Measurements from ENCODE around the gene RTBDN. TPM values are rescaled to one million over a fixed set of nuclear protein-coding genes. Genes with fewer than 3 reads are reported as not detected.
"Not testable (repeated sequence)": the region's sequence is repeated elsewhere in the genome, so short reads cannot be mapped to it uniquely, and the experiment has no call there.

The RTBDN gene
- total and polyA plus RNA-seq, 2 experiments from 2014 or later, result 4.1 to 4.6 TPM

- peak; percentile 99 for ATAC-seq
- H3K27ac ChIP-seq (ENCODE audit: low read depth), result no peak overlapping the region
- H2AFZ ChIP-seq, result peak overlapping the region; percentile 96; the same call in 1 of the 2 replicates
Observed at GRCh38 chr19:12847159-12848139, 13.1 kb upstream of the RTBDN start.

GRCh38 chr19:12846613-12847012 lies 12.2 kb upstream of the RTBDN start:
- H3K9me2 ChIP-seq (ENCODE audit: insufficient read depth); H3K4me2 ChIP-seq; H3K36me3 ChIP-seq (ENCODE audit: insufficient read depth); H2AFZ ChIP-seq; H3K27me3 ChIP-seq (ENCODE audit: insufficient read depth); H3K27ac ChIP-seq (ENCODE audit: low read depth); H3K79me2 ChIP-seq (replicated peaks; ENCODE audit: insufficient read depth); H3K4me1 Mint-ChIP-seq; H3K4me1 ChIP-seq (ENCODE audit: insufficient read depth); DNase-seq (ENCODE audit: low spot score); H3K4me3 ChIP-seq; ATAC-seq; H3K27ac Mint-ChIP-seq; H3K4me3 Mint-ChIP-seq; H4K20me1 ChIP-seq (replicated peaks; ENCODE audit: insufficient read depth); H3K9me3 Mint-ChIP-seq: not testable (repeated sequence)
- H3K27me3 Mint-ChIP-seq (ENCODE audit: insufficient read depth, low read depth, poor library complexity), result peaks cover 10% of the 10 kb centered on the region
- H3F3A ChIP-seq (replicated peaks; ENCODE audit: low read depth), result peaks cover 22% of the 10 kb centered on the region
- peaks cover 18% of the 10 kb centered on the region for H3K36me3 Mint-ChIP-seq (ENCODE audit: low read depth)

More at GRCh38 chr19:12847159-12848139, 13.1 kb upstream of the RTBDN start:
- no peaks in the 10 kb centered on the region for H3K9me3 Mint-ChIP-seq
- peak; percentile 93 for DNase-seq (ENCODE audit: low spot score)
- Histone ChIP-seq H3K79me2 (replicated peaks; ENCODE audit: insufficient read depth) (no peaks in the 10 kb centered on the region; the same call in 1 of the 2 replicates), H3K4me2 (peak overlapping the region; percentile 84), H3K9me2 (ENCODE audit: insufficient read depth) (no peaks in the 10 kb centered on the region), H3K27me3 (ENCODE audit: insufficient read depth) (no peaks in the 10 kb centered on the region), H3K4me3 (peak overlapping the region; percentile 57), H3K4me1 (ENCODE audit: insufficient read depth) (0 out of 2 replicates have a peak, but pooled peaks cover 4% of the 10 kb centered on the region), H3F3A (replicated peaks; ENCODE audit: low read depth) (peaks cover 17% of the 10 kb centered on the region), H4K20me1 (replicated peaks; ENCODE audit: insufficient read depth) (peaks cover 4% of the 10 kb centered on the region; the same call in 1 of the 2 replicates), H3K36me3 (ENCODE audit: insufficient read depth) (no peaks in the 10 kb centered on the region)
- H3K27ac Mint-ChIP-seq, result no peak overlapping the region
- TF ChIP-seq POLR2AphosphoS5 (IDR thresholded peaks at IDR 0.05; ENCODE audit: low read depth) (peak; percentile 29; the same call in 1 of the 2 replicates), JUNB (IDR thresholded peaks at IDR 0.05; ENCODE audit: unreplicated experiment) (no peak), CREB1 (CRISPR knock-in tag; IDR thresholded peaks at IDR 0.05; ENCODE audit: low read depth) (0 out of 2 replicates have a peak, but pooled peaks have one; percentile 36), EZH2 (IDR thresholded peaks at IDR 0.05; ENCODE audit: low read depth, unreplicated experiment) (no peak)
- TF ChIP-seq, protein P1, sequence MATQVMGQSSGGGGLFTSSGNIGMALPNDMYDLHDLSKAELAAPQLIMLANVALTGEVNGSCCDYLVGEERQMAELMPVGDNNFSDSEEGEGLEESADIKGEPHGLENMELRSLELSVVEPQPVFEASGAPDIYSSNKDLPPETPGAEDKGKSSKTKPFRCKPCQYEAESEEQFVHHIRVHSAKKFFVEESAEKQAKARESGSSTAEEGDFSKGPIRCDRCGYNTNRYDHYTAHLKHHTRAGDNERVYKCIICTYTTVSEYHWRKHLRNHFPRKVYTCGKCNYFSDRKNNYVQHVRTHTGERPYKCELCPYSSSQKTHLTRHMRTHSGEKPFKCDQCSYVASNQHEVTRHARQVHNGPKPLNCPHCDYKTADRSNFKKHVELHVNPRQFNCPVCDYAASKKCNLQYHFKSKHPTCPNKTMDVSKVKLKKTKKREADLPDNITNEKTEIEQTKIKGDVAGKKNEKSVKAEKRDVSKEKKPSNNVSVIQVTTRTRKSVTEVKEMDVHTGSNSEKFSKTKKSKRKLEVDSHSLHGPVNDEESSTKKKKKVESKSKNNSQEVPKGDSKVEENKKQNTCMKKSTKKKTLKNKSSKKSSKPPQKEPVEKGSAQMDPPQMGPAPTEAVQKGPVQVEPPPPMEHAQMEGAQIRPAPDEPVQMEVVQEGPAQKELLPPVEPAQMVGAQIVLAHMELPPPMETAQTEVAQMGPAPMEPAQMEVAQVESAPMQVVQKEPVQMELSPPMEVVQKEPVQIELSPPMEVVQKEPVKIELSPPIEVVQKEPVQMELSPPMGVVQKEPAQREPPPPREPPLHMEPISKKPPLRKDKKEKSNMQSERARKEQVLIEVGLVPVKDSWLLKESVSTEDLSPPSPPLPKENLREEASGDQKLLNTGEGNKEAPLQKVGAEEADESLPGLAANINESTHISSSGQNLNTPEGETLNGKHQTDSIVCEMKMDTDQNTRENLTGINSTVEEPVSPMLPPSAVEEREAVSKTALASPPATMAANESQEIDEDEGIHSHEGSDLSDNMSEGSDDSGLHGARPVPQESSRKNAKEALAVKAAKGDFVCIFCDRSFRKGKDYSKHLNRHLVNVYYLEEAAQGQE (IDR thresholded peaks at IDR 0.05; ENCODE audit: unreplicated experiment), result no peak
- TF ChIP-seq, protein P2, sequence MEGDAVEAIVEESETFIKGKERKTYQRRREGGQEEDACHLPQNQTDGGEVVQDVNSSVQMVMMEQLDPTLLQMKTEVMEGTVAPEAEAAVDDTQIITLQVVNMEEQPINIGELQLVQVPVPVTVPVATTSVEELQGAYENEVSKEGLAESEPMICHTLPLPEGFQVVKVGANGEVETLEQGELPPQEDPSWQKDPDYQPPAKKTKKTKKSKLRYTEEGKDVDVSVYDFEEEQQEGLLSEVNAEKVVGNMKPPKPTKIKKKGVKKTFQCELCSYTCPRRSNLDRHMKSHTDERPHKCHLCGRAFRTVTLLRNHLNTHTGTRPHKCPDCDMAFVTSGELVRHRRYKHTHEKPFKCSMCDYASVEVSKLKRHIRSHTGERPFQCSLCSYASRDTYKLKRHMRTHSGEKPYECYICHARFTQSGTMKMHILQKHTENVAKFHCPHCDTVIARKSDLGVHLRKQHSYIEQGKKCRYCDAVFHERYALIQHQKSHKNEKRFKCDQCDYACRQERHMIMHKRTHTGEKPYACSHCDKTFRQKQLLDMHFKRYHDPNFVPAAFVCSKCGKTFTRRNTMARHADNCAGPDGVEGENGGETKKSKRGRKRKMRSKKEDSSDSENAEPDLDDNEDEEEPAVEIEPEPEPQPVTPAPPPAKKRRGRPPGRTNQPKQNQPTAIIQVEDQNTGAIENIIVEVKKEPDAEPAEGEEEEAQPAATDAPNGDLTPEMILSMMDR (conservative IDR thresholded peaks at IDR 0.05; ENCODE audit: low read depth in 2 of 2), result peak; percentile 89 to 99
- peaks cover 14% of the 10 kb centered on the region for H3K36me3 Mint-ChIP-seq (ENCODE audit: low read depth)
- peaks cover 6% of the 10 kb centered on the region for H3K27me3 Mint-ChIP-seq (ENCODE audit: insufficient read depth, low read depth, poor library complexity)
- H3K4me3 Mint-ChIP-seq, result peak overlapping the region; percentile 45; the same call in 2 of the 3 replicates
- peaks cover 6% of the 10 kb centered on the region; the same call in 2 of the 3 replicates for H3K4me1 Mint-ChIP-seq

All from GM23338 (cell line).